ENCODE results near the gene NQO1. TPM values are rescaled to one million over a fixed set of nuclear protein-coding genes. Genes with fewer than 3 reads are reported as not detected.

The NQO1 gene
- total and polyA plus RNA-seq, 9 of the 15 experiments (the other 6 are each of a cell fraction or from before 2014, with no cell fraction given), result 96.7 to 198 (median 122) TPM

DNA sequence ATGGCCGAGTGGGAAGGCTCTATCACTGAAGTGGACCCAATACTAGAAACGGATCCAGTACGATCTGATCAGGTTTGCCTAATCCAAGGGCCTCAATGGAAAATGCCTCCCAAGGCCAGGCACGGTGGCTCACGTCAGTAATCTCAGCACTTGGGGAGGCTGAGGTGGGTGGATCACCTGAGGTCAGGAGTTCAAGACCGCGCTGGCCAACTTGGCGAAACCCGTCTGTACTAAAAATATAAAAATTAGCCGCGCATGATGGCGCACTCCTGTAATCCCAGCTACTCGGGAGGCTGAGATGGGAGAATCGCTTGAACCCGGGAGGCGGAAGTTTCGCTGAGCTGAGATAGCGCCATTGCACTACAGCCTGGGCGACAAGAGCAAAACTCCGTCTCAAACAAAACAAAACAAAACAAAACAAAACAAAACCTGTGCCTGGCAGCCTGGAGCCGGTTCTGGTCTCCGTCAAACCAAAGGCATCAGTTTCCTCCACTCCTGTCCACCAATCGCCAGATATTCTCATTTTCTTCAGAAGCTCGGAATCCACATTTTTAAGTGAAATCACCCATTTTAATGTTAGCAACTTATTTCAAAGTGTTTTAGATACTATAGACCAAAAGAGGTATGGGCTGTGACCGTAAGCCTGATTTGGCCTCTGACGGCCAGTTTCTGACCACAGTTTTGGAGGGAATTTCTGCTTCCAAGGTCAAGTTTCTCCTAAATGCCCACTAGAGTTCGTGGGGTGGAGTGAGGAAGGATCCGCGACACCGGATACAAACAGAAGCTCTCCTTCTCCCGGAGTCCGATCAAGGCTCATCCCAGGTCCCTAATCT, 664 bp downstream of the NQO1 start:
- Histone ChIP-seq H3K4me3 (peak overlapping the region; percentile 52), H3K36me3 (ENCODE audit: control insufficient read depth, insufficient read depth, low read length) (peaks cover 6% of the 10 kb centered on the region; the same call in 1 of the 3 replicates), H3K9ac (ENCODE audit: insufficient read depth in 1 of 2, low read depth in 2 of 2, low read length in 2 of 2) (peak overlapping the region; percentile 89 to 92), H3K27me3 (ENCODE audit: control insufficient read depth in 2 of 2, insufficient read depth in 2 of 2, low read length in 2 of 2) (no peaks in the 10 kb centered on the region; a peak in 1 of 5 replicates), H3K4me1 (replicated peaks in 1 of 2; ENCODE audit: control insufficient read depth in 2 of 2, insufficient read depth in 2 of 2, low read length in 2 of 2) (peaks cover 26 to 44% of the 10 kb centered on the region in 2 experiments; a peak in 4 of 5 replicates), H3K9me1 (ENCODE audit: control insufficient read depth, insufficient read depth, low read length) (no peaks in the 10 kb centered on the region), H3K79me2 (ENCODE audit: control insufficient read depth, insufficient read depth, low read length) (peaks cover 57% of the 10 kb centered on the region), H3K4me2 (ENCODE audit: insufficient read depth, low read length) (peak overlapping the region; percentile 99), H4K20me1 (replicated peaks; ENCODE audit: control insufficient read depth, insufficient read depth, low read length) (no peaks in the 10 kb centered on the region), H2AFZ (ENCODE audit: low read depth, low read length) (peak overlapping the region; percentile 96), H3K9me3 (replicated peaks; ENCODE audit: control insufficient read depth, insufficient read depth, low read depth, low read length) (no peaks in the 10 kb centered on the region), H3K27ac (ENCODE audit: extremely low read depth, low read depth, low read length) (peak overlapping the region; percentile 97)
- TSS peak; percentile 84 for BruUV-seq (replicated peaks)
- DNase-seq (ENCODE audit: extremely low read depth in 1 of 4, low spot score in 3 of 4) (peak in 1 of 4 experiments; percentile 50), FAIRE-seq (no peak), ATAC-seq (no peak)
- CTCF ChIA-PET (ENCODE audit: low intra/inter-chr PET ratio), result no interaction called here
- intact Hi-C loops (cut with micrococcal nuclease) (no loop called here), in situ Hi-C loops (cut with MboI) (no loop called here)
- POLR2A ChIA-PET, result interaction anchor here (0.7 to 8.6 kb wide), 20 partner anchors 8 to 385 kb away, joined by 3 to 66 read pairs (median 4); partner anchors contain the start of gene NOB1
- 3% methylated on average over 32 of the region's 32 CpGs for WGBS (ENCODE audit: insufficient coverage, low coverage, missing lambda C conversion rate)
- TF ChIP-seq ZNF699 (CRISPR knock-in tag; IDR thresholded peaks at IDR 0.05; ENCODE audit: insufficient replicate concordance), result no peak
- peak; percentile 61 for TF ChIP-seq BRD9 (IDR thresholded peaks at IDR 0.05; ENCODE audit: low read depth, partially characterized antibody)
- TF ChIP-seq CTBP1 (IDR thresholded peaks at IDR 0.05; ENCODE audit: borderline replicate concordance), result 0 out of 2 replicates have a peak, but pooled peaks have one; percentile 10
- TF ChIP-seq SMARCA4 (IDR thresholded peaks at IDR 0.05), result peak; percentile 43; the same call in 1 of the 2 replicates
- TF ChIP-seq, protein P1, sequence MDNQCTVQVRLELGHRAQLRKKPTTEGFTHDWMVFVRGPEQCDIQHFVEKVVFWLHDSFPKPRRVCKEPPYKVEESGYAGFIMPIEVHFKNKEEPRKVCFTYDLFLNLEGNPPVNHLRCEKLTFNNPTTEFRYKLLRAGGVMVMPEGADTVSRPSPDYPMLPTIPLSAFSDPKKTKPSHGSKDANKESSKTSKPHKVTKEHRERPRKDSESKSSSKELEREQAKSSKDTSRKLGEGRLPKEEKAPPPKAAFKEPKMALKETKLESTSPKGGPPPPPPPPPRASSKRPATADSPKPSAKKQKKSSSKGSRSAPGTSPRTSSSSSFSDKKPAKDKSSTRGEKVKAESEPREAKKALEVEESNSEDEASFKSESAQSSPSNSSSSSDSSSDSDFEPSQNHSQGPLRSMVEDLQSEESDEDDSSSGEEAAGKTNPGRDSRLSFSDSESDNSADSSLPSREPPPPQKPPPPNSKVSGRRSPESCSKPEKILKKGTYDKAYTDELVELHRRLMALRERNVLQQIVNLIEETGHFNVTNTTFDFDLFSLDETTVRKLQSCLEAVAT (IDR thresholded peaks at IDR 0.05), result peak; percentile 28 to 56; a peak in 2 of 4 replicates
- peak; percentile 47; the same call in 1 of the 2 replicates for TF ChIP-seq ADNP (tag; IDR thresholded peaks at IDR 0.05)
- no peak for TF ChIP-seq THRAP3 (IDR thresholded peaks at IDR 0.05; ENCODE audit: borderline replicate concordance)
- TF ChIP-seq, protein P2, sequence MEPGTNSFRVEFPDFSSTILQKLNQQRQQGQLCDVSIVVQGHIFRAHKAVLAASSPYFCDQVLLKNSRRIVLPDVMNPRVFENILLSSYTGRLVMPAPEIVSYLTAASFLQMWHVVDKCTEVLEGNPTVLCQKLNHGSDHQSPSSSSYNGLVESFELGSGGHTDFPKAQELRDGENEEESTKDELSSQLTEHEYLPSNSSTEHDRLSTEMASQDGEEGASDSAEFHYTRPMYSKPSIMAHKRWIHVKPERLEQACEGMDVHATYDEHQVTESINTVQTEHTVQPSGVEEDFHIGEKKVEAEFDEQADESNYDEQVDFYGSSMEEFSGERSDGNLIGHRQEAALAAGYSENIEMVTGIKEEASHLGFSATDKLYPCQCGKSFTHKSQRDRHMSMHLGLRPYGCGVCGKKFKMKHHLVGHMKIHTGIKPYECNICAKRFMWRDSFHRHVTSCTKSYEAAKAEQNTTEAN (CRISPR knock-in tag; IDR thresholded peaks at IDR 0.05), result peak; percentile 68; the same call in 1 of the 2 replicates
- TF ChIP-seq ARID1B (IDR thresholded peaks at IDR 0.05), result peak; percentile 42; the same call in 1 of the 2 replicates
- TF ChIP-seq SMARCC2 (IDR thresholded peaks at IDR 0.05; ENCODE audit: low read depth), result peak; percentile 50; the same call in 1 of the 2 replicates
- peak in 1 of 2 experiments; percentile 38; a peak in 1 of 4 replicates for TF ChIP-seq ARNT (IDR thresholded peaks at IDR 0.05)
- TF ChIP-seq, protein P3, sequence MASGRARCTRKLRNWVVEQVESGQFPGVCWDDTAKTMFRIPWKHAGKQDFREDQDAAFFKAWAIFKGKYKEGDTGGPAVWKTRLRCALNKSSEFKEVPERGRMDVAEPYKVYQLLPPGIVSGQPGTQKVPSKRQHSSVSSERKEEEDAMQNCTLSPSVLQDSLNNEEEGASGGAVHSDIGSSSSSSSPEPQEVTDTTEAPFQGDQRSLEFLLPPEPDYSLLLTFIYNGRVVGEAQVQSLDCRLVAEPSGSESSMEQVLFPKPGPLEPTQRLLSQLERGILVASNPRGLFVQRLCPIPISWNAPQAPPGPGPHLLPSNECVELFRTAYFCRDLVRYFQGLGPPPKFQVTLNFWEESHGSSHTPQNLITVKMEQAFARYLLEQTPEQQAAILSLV (tag; IDR thresholded peaks at IDR 0.05), result no peak
- TF ChIP-seq, protein P4, sequence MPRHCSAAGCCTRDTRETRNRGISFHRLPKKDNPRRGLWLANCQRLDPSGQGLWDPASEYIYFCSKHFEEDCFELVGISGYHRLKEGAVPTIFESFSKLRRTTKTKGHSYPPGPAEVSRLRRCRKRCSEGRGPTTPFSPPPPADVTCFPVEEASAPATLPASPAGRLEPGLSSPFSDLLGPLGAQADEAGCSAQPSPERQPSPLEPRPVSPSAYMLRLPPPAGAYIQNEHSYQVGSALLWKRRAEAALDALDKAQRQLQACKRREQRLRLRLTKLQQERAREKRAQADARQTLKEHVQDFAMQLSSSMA (CRISPR knock-in tag; IDR thresholded peaks at IDR 0.05), result no peak
- peak; percentile 37; the same call in 1 of the 2 replicates for TF ChIP-seq EGR1 (conservative IDR thresholded peaks at IDR 0.05)
- peak; percentile 54; the same call in 1 of the 2 replicates for TF ChIP-seq ZNF589 (CRISPR knock-in tag; IDR thresholded peaks at IDR 0.05; ENCODE audit: low read depth)
- no peak for TF ChIP-seq ATF1 (CRISPR knock-in tag; IDR thresholded peaks at IDR 0.05)
- no peak for TF ChIP-seq ATF1 (tag; IDR thresholded peaks at IDR 0.05)

All from K562 (cell line).